T-helper 2 cell treated with Interferon-gamma antibody and Interleukin-4, amounts not matched to agents 5 μg/mL and 100 μg/mL, for 36 hours (primary cell): ENCODE measurements around the gene NDUFB1.
A peak's percentile ranks its signal among the peaks of the same experiment; 100 is the strongest.

Experiments used
- DNase-seq: peaks from one replicate; pipeline ENCODE4 v3.0.0; 2021; ENCODE audit warnings: low spot score
- H3K27ac Mint-ChIP-seq: one replicate; pipeline ENCODE4 v1.8.0; 2021; ENCODE audit warnings: mild to moderate bottlenecking, mixed read lengths
- H3K27me3 Mint-ChIP-seq: one replicate; pipeline ENCODE4 v1.8.0; 2021; ENCODE audit warnings: low read depth, mixed read lengths
- H3K36me3 Mint-ChIP-seq: one replicate; pipeline ENCODE4 v1.8.0; 2021; ENCODE audit warnings: low read depth, mixed read lengths
- H3K4me1 Mint-ChIP-seq: one replicate; pipeline ENCODE4 v1.8.0; 2021; ENCODE audit warnings: low read depth, mixed read lengths
- H3K4me3 Mint-ChIP-seq: one replicate; pipeline ENCODE4 v1.8.0; 2022; ENCODE audit warnings: mild to moderate bottlenecking, moderate library complexity, mixed read lengths
- H3K9me3 Mint-ChIP-seq: one replicate; pipeline ENCODE4 v1.8.0; 2021; ENCODE audit warnings: mixed read lengths

Gene NDUFB1

GRCh38 chr14:92109490-92109889 lies 12.0 kb downstream of the NDUFB1 start:
- H3K9me3 Mint-ChIP-seq: no peaks in the 10 kb centered on the region
- no peak for DNase-seq
- H3K4me1 Mint-ChIP-seq: peaks cover 10% of the 10 kb centered on the region
- H3K27me3 Mint-ChIP-seq: no peaks in the 10 kb centered on the region
- H3K27ac Mint-ChIP-seq: no peak overlapping the region
- H3K36me3 Mint-ChIP-seq: no peaks in the 10 kb centered on the region
- H3K4me3 Mint-ChIP-seq: no peak overlapping the region

- Mint-ChIP-seq H3K4me1 (peaks cover 14% of the 10 kb centered on the region), H3K9me3 (no peaks in the 10 kb centered on the region), H3K36me3 (no peaks in the 10 kb centered on the region), H3K27ac (no peak overlapping the region), H3K27me3 (no peaks in the 10 kb centered on the region), H3K4me3 (no peak overlapping the region)
- DNase-seq: peak; percentile 9
Observed at GRCh38 chr14:92108345-92109254, 12.9 kb downstream of the NDUFB1 start.

GRCh38 chr14:92106143-92106926 lies 15.2 kb downstream of the NDUFB1 start, which contains the start of gene ATXN3:
Gene ATXN3 (minus strand): TSS chr14:92106582. CDS start chr14:92106552, 30 bp downstream.
- H3K4me1 Mint-ChIP-seq: peaks cover 23% of the 10 kb centered on the region
- DNase-seq: peak; percentile 96
- peak within 1 kb of the TSS; percentile 93 for H3K4me3 Mint-ChIP-seq
- H3K27ac Mint-ChIP-seq: peak within 1 kb of the TSS; percentile 91
- no peaks in the 10 kb centered on the region for H3K9me3 Mint-ChIP-seq
- no peaks in the 10 kb centered on the region for H3K36me3 Mint-ChIP-seq
- H3K27me3 Mint-ChIP-seq: no peaks in the 10 kb centered on the region

GRCh38 chr14:92105893-92106142 lies 15.7 kb downstream of the NDUFB1 start:
- H3K27me3 Mint-ChIP-seq: no peaks in the 10 kb centered on the region
- H3K4me3 Mint-ChIP-seq: peak overlapping the region; percentile 93
- DNase-seq: no peak
- H3K4me1 Mint-ChIP-seq: peaks cover 23% of the 10 kb centered on the region
- no peaks in the 10 kb centered on the region for H3K9me3 Mint-ChIP-seq
- no peaks in the 10 kb centered on the region for H3K36me3 Mint-ChIP-seq
- H3K27ac Mint-ChIP-seq: peak overlapping the region; percentile 91

GRCh38 chr14:92105073-92105892 lies 16.2 kb downstream of the NDUFB1 start:
- H3K4me3 Mint-ChIP-seq: peak overlapping the region; percentile 93
- no peak for DNase-seq
- peaks cover 23% of the 10 kb centered on the region for H3K4me1 Mint-ChIP-seq
- no peaks in the 10 kb centered on the region for H3K9me3 Mint-ChIP-seq
- H3K27me3 Mint-ChIP-seq: no peaks in the 10 kb centered on the region
- peak overlapping the region; percentile 91 for H3K27ac Mint-ChIP-seq
- H3K36me3 Mint-ChIP-seq: no peaks in the 10 kb centered on the region

GRCh38 chr14:92103363-92103989 lies 18.0 kb downstream of the NDUFB1 start:
- no peaks in the 10 kb centered on the region for H3K27me3 Mint-ChIP-seq
- H3K4me3 Mint-ChIP-seq: no peak overlapping the region
- no peaks in the 10 kb centered on the region for H3K9me3 Mint-ChIP-seq
- peaks cover 2% of the 10 kb centered on the region for H3K36me3 Mint-ChIP-seq
- H3K4me1 Mint-ChIP-seq: peaks cover 22% of the 10 kb centered on the region
- no peak for DNase-seq
- H3K27ac Mint-ChIP-seq: no peak overlapping the region

GRCh38 chr14:92099802-92100201 lies 21.7 kb downstream of the NDUFB1 start:
- Mint-ChIP-seq H3K36me3 (peaks cover 4% of the 10 kb centered on the region), H3K27me3 (no peaks in the 10 kb centered on the region), H3K4me1 (peaks cover 16% of the 10 kb centered on the region), H3K4me3 (no peak overlapping the region), H3K9me3 (no peaks in the 10 kb centered on the region), H3K27ac (no peak overlapping the region)
- DNase-seq: no peak

GRCh38 chr14:92093320-92093719 lies 28.2 kb downstream of the NDUFB1 start:
- H3K27ac Mint-ChIP-seq: no peak overlapping the region
- no peaks in the 10 kb centered on the region for H3K9me3 Mint-ChIP-seq
- no peak overlapping the region for H3K4me3 Mint-ChIP-seq
- DNase-seq: no peak
- H3K27me3 Mint-ChIP-seq: no peaks in the 10 kb centered on the region
- no peaks in the 10 kb centered on the region for H3K4me1 Mint-ChIP-seq
- H3K36me3 Mint-ChIP-seq: peaks cover 20% of the 10 kb centered on the region

GRCh38 chr14:92088494-92088893 lies 33.0 kb downstream of the NDUFB1 start:
- Mint-ChIP-seq H3K9me3 (no peaks in the 10 kb centered on the region), H3K27ac (no peak overlapping the region), H3K27me3 (no peaks in the 10 kb centered on the region), H3K4me3 (no peak overlapping the region), H3K36me3 (peaks cover 30% of the 10 kb centered on the region), H3K4me1 (no peaks in the 10 kb centered on the region)
- no peak for DNase-seq

- Mint-ChIP-seq H3K4me1 (peaks cover 2% of the 10 kb centered on the region), H3K4me3 (no peak overlapping the region), H3K27ac (no peak overlapping the region), H3K36me3 (peaks cover 9% of the 10 kb centered on the region), H3K27me3 (no peaks in the 10 kb centered on the region), H3K9me3 (no peaks in the 10 kb centered on the region)
- no peak for DNase-seq
Observed at GRCh38 chr14:92074555-92074954, 47.0 kb downstream of the NDUFB1 start.
